HepG2 (cell line): ENCODE data around the gene BTRC. TPM values are rescaled to one million over a fixed set of nuclear protein-coding genes. Genes with fewer than 3 reads are reported as not detected.

Experiments
- BATF2 ChIP-seq: sonication (generic); formaldehyde crosslinking; IDR thresholded peaks from 2 replicates; pipeline ENCODE4 v1.8.0; 2022; ENCODE audit warnings: mild to moderate bottlenecking, missing genetic modification reagents, moderate library complexity
- FIP1L1 ChIP-seq: fragments of 200-400 bp; formaldehyde crosslinking; IDR thresholded peaks from 2 replicates; pipeline ENCODE4 v1.6.1; 2018; ENCODE audit warnings: low read depth, mild to moderate bottlenecking, low read length, moderate library complexity, borderline replicate concordance; ENCODE audit not compliant: insufficient read depth
- FOSL2 ChIP-seq: sonication (generic); formaldehyde crosslinking; IDR thresholded peaks from 2 replicates; pipeline ENCODE4 v1.4.0; 2020; ENCODE audit warnings: missing genetic modification reagents
- HCFC1 ChIP-seq: fragments of 150-350 bp; IDR thresholded peaks from 2 replicates; pipeline ENCODE4 v1.6.1; 2014; ENCODE audit warnings: low read depth, low read length
- HOXA5 ChIP-seq: sonication (generic); formaldehyde crosslinking; IDR thresholded peaks from 2 replicates; pipeline ENCODE4 v1.4.0; 2020; ENCODE audit warnings: missing genetic modification reagents
- HOXD1 ChIP-seq: sonication (generic); formaldehyde crosslinking; IDR thresholded peaks from 2 replicates; pipeline ENCODE4 v1.5.0; 2020; ENCODE audit warnings: missing genetic modification reagents
- JUNB ChIP-seq: sonication (generic); formaldehyde crosslinking; IDR thresholded peaks from 2 replicates; pipeline ENCODE4 v1.8.0; 2022; ENCODE audit warnings: missing genetic modification reagents, mild to moderate bottlenecking, borderline replicate concordance
- MIER3 ChIP-seq: IDR thresholded peaks from 2 replicates; pipeline ENCODE4 v1.6.1; 2016; ENCODE audit warnings: missing compliant biosample characterization, borderline replicate concordance
- NFE2L2 ChIP-seq: fragments of 150-350 bp; IDR thresholded peaks from 2 replicates; pipeline ENCODE4 v1.6.1; 2014; ENCODE audit warnings: low read length
- NR0B2 ChIP-seq: sonication (generic); formaldehyde crosslinking; IDR thresholded peaks from 2 replicates; pipeline ENCODE4 v1.4.0; 2020; ENCODE audit warnings: mild to moderate bottlenecking, missing genetic modification reagents
- RBM22 ChIP-seq: fragments of 200-400 bp; formaldehyde crosslinking; optimal IDR thresholded peaks from 2 replicates; pipeline ENCODE3; 2017; ENCODE audit warnings: mild to moderate bottlenecking, low read length, moderate library complexity
- SIX1 ChIP-seq: sonication (generic); formaldehyde crosslinking; IDR thresholded peaks from 2 replicates; pipeline ENCODE4 v1.4.0; 2020; ENCODE audit warnings: missing genetic modification reagents, borderline replicate concordance
- TP53 ChIP-seq: sonication (generic); formaldehyde crosslinking; conservative IDR thresholded peaks from 2 replicates; pipeline ENCODE4 v1.4.0; 2020; ENCODE audit warnings: missing genetic modification reagents
- ZBTB14 ChIP-seq: sonication (generic); formaldehyde crosslinking; IDR thresholded peaks from 2 replicates; pipeline ENCODE4 v1.4.0; 2020; ENCODE audit warnings: missing genetic modification reagents
- ZBTB8A ChIP-seq: sonication (generic); formaldehyde crosslinking; IDR thresholded peaks from 2 replicates; pipeline ENCODE4 v1.4.0; 2020; ENCODE audit warnings: mild to moderate bottlenecking, low read depth, missing genetic modification reagents, borderline replicate concordance
- ZFP90 ChIP-seq: sonication (generic); formaldehyde crosslinking; IDR thresholded peaks from 2 replicates; pipeline ENCODE4 v1.8.0; 2022; ENCODE audit warnings: missing genetic modification reagents, mild to moderate bottlenecking, inconsistent platforms, borderline replicate concordance
- ZNF225 ChIP-seq: sonication (generic); formaldehyde crosslinking; IDR thresholded peaks from 2 replicates; pipeline ENCODE4 v1.4.0; 2020; ENCODE audit warnings: mild to moderate bottlenecking, missing genetic modification reagents
- ZNF329 ChIP-seq: sonication (generic); formaldehyde crosslinking; IDR thresholded peaks from 2 replicates; pipeline ENCODE4 v1.9.0; 2021; ENCODE audit warnings: low read depth, mild to moderate bottlenecking, missing genetic modification reagents
- ZNF800 ChIP-seq: sonication (generic); formaldehyde crosslinking; IDR thresholded peaks from 2 replicates; pipeline ENCODE4 v1.4.0; 2020; ENCODE audit warnings: missing genetic modification reagents
- ZSCAN5A ChIP-seq: sonication (generic); formaldehyde crosslinking; IDR thresholded peaks from 2 replicates; pipeline ENCODE4 v1.8.0; 2022; ENCODE audit warnings: mild to moderate bottlenecking, missing genetic modification reagents, borderline replicate concordance
- polyA plus RNA-seq, 8 experiments: library from polyadenylated mRNA; depleted of rRNA in 3 of 8; stranded (reverse) in 7 of 8; unstranded in 1 of 8; fragments of >200 nt; fragmentation: Illumina TruSeq in 4 of 8; extraction: Trizol in 4 of 8; gene quantifications; 2 replicates each; pipeline versions ENCODE4 v1.2.1 to v1.2.3, GENCODE V29; 2011 to 2016; ENCODE audit warnings: low read depth in 4 of 8, missing spikeins in 1 of 8, mixed read lengths in 1 of 8; ENCODE audit not compliant: insufficient read depth in 1 of 8
- total RNA-seq, 5 experiments: library from RNA; depleted of rRNA; stranded (reverse); fragments of >200 nt; fragmentation: Illumina TruSeq; extraction: Trizol; gene quantifications; 2 replicates each; pipeline ENCODE4 v1.2.3, GENCODE V29; 2016; ENCODE audit warnings: low read depth in 1 of 5

The BTRC gene
- total and polyA plus RNA-seq, 2 of the 13 experiments (the other 11 are each of a cell fraction or from before 2014, with no cell fraction given) = 12.0 to 14.4 TPM

- TF ChIP-seq ZNF800 = no peak
- no peak for TF ChIP-seq FOSL2
- no peak for TF ChIP-seq HCFC1
- TF ChIP-seq ZNF225 (CRISPR knock-in tag) = no peak
- no peak for TF ChIP-seq HOXA5 (CRISPR knock-in tag)
- no peak for TF ChIP-seq ZSCAN5A (CRISPR knock-in tag)
- no peak for TF ChIP-seq TP53
- no peak for TF ChIP-seq NR0B2 (CRISPR knock-in tag)
- TF ChIP-seq NFE2L2 = no peak
- no peak for TF ChIP-seq ZNF329
- no peak for TF ChIP-seq HOXD1 (CRISPR knock-in tag)
- TF ChIP-seq ZFP90 (CRISPR knock-in tag) = no peak
- no peak for TF ChIP-seq ZBTB14
- no peak for TF ChIP-seq BATF2
- no peak for TF ChIP-seq FIP1L1
- no peak for TF ChIP-seq ZBTB8A (CRISPR knock-in tag)
- TF ChIP-seq RBM22 = no peak
- TF ChIP-seq JUNB (CRISPR knock-in tag) = no peak
- TF ChIP-seq SIX1 (CRISPR knock-in tag) = no peak
- TF ChIP-seq MIER3 (CRISPR knock-in tag) = no peak
Observed at GRCh38 chr10:101354328-101355071, 535 bp downstream of the BTRC start (continued).
